ENCODE data around the gene LTBP1.

Gene LTBP1

GRCh38 chr2:33266467-33266866, 319.7 kb downstream of the LTBP1 start:
- no peak for DNase-seq (ENCODE audit: low read depth, low spot score)
- TF ChIP-seq CTCF (IDR thresholded peaks at IDR 0.05; ENCODE audit: low read depth, low read length) = no peak
- in situ Hi-C loops (cut with HindIII; ENCODE audit: low sequenced_read_pairs) = no loop called here
- H3K4me3 ChIP-seq (ENCODE audit: low read depth, low read length) = no peak overlapping the region

GRCh38 chr2:33267043-33267442, 320.3 kb downstream of the LTBP1 start:
- H3K4me3 ChIP-seq (ENCODE audit: low read depth, low read length) = no peak overlapping the region
- no peak for DNase-seq (ENCODE audit: low read depth, low spot score)
- no peak for TF ChIP-seq CTCF (IDR thresholded peaks at IDR 0.05; ENCODE audit: low read depth, low read length)
- in situ Hi-C loops (cut with HindIII; ENCODE audit: low sequenced_read_pairs) = no loop called here

GRCh38 chr2:33267756-33268155, 321.0 kb downstream of the LTBP1 start:
- DNase-seq (ENCODE audit: low read depth, low spot score) = no peak
- TF ChIP-seq CTCF (IDR thresholded peaks at IDR 0.05; ENCODE audit: low read depth, low read length) = no peak
- in situ Hi-C loops (cut with HindIII; ENCODE audit: low sequenced_read_pairs) = no loop called here
- H3K4me3 ChIP-seq (ENCODE audit: low read depth, low read length) = no peak overlapping the region

- in situ Hi-C loops (cut with HindIII; ENCODE audit: low sequenced_read_pairs) = no loop called here
- DNase-seq (ENCODE audit: low read depth, low spot score) = no peak
- no peak overlapping the region for H3K4me3 ChIP-seq (ENCODE audit: low read depth, low read length)
- TF ChIP-seq CTCF (IDR thresholded peaks at IDR 0.05; ENCODE audit: low read depth, low read length) = no peak
Measured at GRCh38 chr2:33268246-33268831, 321.6 kb downstream of the LTBP1 start.

- no peak for TF ChIP-seq CTCF (IDR thresholded peaks at IDR 0.05; ENCODE audit: low read depth, low read length)
- no peak overlapping the region for H3K4me3 ChIP-seq (ENCODE audit: low read depth, low read length)
- DNase-seq (ENCODE audit: low read depth, low spot score) = peak; percentile 77
- in situ Hi-C loops (cut with HindIII; ENCODE audit: low sequenced_read_pairs) = no loop called here
Measured at GRCh38 chr2:33272001-33272400, 325.2 kb downstream of the LTBP1 start.

GRCh38 chr2:33273479-33273878, 326.7 kb downstream of the LTBP1 start:
- no peak overlapping the region for H3K4me3 ChIP-seq (ENCODE audit: low read depth, low read length)
- DNase-seq (ENCODE audit: low read depth, low spot score) = no peak
- no peak for TF ChIP-seq CTCF (IDR thresholded peaks at IDR 0.05; ENCODE audit: low read depth, low read length)
- in situ Hi-C loops (cut with HindIII; ENCODE audit: low sequenced_read_pairs) = no loop called here

GRCh38 chr2:33274524-33274923, 327.8 kb downstream of the LTBP1 start:
- in situ Hi-C loops (cut with HindIII; ENCODE audit: low sequenced_read_pairs) = no loop called here
- no peak for TF ChIP-seq CTCF (IDR thresholded peaks at IDR 0.05; ENCODE audit: low read depth, low read length)
- no peak for DNase-seq (ENCODE audit: low read depth, low spot score)

More at GRCh38 chr2:33274524-33274923, 327.8 kb downstream of the LTBP1 start:
- no peak overlapping the region for H3K4me3 ChIP-seq (ENCODE audit: low read depth, low read length)

All from astrocyte of the spinal cord (primary cell).